NCI-H526 treated with DMSO at 0.1 percent for 48 hours (cell line): Measurements from ENCODE around the gene HDAC9.
"Not testable (repeated sequence)": the region's sequence is repeated elsewhere in the genome, so short reads cannot be mapped to it uniquely, and the experiment has no call there.

ENCODE experiments used
- DNase-seq: peaks from one replicate; lab custom pipeline; 2025; lab: John Stamatoyannopoulos, UW

The HDAC9 gene

DNA sequence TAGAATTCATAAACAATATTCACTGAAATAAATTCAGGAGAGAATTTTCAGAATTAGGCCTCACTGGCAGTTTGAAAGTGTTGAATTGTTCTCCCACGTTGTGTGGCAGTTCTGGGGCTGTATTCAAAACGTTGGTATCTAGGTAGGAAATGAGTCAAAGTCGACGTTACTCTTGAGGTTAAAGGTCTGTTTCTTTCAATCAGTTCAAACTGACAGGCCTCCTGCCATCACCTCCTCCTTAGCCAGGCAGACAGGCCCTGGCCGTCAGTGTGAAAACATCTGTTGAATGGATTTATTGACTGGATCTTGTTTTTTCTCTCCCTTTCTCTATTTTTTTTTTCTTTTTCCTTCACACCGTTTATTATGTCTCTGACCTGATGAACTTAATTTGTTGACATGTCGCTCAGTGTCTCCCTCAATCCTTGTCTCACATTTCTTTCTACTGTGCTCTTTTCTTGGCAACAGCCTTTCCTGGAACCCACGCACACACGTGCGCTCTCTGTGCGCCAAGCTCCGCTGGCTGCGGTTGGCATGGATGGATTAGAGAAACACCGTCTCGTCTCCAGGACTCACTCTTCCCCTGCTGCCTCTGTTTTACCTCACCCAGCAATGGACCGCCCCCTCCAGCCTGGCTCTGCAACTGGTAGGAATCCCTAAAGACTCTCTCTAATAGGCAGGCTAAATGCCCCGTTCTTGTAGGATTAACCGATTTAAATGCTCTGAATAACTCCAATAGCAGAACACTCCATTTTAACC is 231.7 kb downstream of the HDAC9 start:
- no peak for DNase-seq

DNA sequence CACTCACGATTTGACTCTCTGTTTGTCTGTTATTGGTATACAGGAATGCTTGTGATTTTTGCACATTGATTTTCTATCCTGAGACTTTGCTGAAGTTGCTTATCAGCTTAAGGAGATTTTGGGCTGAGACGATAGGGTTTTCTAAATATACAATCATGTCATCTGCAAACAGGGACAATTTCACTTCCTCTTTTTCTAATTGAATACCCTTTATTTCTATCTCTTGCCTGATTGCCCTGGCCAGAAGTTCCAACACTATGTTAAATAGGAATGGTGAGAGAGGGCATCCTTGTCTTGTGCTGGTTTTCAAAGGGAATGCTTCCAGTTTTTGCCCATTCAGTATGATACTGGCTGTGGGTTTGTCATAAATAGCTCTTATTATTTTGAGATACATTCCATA is 240.5 kb downstream of the HDAC9 start:
- not testable (repeated sequence) for DNase-seq

DNA sequence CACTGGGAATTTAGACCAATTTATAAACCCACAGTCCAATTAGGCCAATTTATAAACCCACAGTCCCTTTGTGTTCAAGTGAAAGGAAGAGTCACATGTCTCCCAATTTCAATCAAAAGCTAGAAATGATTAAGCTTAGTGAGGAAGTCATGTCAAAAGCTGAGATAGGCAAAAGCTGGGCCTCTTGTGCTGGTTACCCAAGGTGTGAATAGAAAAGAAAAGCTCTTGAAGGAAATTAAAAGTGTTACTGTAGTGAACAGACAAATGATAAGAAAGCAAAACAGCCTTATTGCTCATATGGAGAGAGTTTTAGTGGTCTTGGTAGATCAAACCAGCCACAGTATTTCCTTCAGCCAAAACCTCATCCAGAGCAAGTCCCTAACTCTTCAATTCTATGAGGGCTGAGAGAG is 245.0 kb downstream of the HDAC9 start:
- DNase-seq: no peak

DNA sequence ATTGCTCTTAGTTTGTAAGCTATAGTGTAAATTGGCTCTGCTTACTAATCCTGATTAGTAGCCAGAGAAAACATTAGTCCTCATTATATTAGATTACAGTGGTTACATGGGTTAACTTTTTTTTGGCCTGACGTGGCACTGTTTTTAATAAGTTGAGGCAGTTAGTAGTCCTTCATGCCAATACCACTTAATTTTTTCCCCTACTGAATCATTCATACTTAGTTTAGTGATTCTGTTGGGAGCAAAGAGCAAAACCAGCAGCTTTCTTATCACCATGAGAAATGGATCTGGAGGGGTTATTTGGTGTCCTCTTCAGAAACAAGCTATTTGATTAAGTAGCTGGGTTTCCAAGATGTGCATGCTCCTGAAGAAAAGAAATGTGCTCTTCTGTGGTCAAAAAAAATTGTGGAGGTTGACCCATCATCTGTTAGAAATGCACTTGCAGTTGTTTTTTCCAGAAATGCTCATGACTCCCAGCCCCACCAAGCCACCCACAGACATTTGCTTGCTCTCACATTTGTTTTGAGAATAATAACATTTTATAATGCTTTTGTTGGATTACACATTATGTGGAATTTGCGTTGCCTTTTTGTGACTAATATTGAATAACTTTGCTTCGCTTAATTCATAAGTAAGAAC is 258.5 kb downstream of the HDAC9 start:
- no peak for DNase-seq

DNA sequence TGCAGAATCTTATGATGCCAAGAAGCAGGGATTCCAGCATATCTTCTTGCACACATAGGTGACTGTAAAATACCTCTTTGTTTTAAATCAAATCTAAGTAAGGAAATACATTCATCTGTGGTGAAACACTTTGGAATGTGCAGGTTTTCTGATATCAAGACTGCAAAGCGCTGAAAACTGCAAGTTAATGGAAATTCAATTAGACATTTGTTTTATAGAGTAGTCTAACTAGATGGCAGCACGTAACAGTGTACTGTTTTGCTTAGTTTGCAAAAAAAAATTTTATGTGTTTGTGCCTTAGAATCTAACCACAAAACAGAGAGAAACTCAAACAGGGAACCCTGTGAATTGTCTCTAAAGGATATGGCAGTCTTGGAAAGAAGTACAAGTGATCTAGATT is 259.2 kb downstream of the HDAC9 start:
- DNase-seq: no peak

DNA sequence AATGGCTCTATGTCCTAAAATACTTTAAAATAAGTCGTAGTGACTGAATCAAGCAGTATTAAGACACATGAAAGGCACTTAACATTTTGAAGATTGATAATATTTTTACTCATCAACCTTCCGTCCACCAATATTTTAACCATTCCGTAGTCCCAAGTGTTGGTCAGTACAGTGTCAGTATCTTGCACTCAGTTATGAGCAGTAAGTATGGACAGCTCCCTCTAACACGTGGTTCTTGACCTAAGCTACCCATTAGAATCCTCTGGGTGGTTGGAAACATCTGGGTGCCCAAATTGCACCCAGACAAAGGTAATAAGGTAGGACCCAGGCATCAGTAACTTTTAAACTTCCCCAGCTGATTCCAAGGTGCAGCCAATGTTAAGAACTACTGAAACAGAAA is 260.2 kb downstream of the HDAC9 start:
- DNase-seq: no peak

DNA sequence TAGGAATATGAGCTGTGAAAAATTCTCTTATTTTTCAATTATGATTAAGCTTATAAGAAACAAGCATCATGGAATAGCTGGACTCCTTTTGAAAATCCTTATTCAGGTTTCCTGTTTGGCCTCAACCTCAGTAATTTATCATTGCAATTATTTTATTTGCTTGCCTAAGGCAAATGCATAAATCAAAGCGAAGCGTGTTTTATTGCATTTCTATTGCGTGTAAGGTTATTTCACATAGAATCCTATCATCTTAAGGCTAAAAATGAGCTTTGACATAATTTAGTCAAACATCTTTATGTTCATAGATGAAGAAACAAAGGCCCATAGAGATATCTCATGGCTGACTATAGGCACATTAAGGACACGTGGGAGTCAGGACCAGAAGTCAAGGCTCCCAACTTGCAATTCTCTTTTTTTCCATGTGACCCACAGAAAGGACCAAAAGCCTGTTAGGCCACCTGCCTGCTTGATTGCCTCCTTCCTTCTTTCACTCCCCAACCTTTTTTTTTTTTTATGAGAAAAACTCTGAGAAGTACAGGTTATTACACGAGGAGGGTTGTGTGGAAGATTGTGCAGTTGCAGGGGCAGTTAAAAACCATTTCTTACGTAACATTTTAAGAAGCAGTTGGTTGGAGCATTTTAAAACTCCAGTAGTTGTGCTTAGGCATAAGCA is 261.0 kb downstream of the HDAC9 start:
- no peak for DNase-seq

DNA sequence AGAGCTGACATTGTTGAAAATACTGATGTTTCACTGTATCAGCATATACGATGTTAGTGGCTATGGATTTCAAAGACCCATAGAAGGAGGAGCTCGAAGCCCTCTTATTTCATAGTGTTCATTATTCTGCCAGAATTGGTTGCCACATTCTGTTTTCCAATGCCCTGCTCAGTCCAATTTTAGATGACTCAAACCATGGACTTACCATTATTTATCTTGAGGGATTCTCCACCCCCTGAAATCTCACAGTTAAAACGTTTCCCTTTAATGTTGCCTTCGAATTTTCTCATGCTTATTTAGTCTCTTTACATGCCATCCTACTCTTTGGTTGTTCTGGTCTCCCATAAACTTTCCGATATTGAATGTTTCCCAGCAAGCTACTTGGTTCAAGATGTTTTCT is 264.5 kb downstream of the HDAC9 start:
- DNase-seq: no peak

DNA sequence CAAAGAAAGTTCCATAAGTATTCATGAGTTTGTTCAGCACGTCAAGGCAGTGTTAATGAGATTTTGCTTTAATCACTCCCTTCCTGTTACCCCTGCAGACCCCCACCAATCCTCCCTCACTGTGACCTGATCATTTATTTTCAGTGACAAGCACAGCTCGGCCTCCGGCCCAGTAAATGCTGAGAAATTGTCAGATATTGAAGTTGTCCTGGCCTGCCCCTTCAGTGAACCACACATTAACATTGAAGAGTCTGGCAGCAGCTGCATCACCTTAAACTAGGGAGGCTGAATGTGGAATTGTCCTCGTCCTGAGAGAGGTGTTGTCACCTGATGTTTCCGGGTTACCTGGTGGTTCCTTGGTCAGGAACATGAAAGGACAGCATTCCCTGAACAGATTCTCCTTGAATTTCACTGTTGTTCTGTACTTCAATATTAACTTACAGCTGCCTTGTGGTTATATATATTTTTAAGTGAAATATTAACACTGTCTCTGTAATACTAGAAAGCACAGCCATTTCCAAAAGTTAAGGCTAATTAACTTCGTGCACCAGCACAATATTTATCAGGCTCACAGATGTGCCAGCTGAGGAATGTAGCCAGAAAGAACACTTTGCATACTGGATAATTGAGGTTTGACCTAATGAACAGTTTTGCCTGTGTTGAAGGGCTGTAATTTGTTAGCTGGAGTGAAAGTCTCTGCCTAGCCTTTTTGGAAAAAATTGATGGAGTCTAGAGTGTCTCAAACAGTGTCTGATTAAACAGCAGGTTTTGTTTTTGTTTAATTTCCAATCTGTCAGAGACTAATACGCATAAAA is 265.3 kb downstream of the HDAC9 start:
- DNase-seq: no peak

DNA sequence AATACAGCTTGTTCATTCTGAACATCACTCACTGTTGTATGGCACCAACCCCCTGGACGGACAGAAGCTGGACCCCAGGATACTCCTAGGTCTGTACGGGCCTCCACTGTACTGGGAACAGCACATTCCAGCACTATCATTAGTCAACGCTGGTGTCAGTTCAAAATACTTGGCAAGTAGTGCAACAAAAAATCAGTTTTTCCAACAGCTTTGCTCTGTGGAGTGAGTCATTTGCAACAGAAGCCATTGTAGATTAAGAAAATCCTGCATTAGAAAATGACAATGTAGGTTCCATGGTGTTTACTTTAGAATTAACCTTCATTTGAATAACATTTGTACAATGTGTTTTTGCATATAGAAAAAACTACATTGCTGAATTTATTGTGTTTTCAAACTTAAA is 266.6 kb downstream of the HDAC9 start:
- no peak for DNase-seq

DNA sequence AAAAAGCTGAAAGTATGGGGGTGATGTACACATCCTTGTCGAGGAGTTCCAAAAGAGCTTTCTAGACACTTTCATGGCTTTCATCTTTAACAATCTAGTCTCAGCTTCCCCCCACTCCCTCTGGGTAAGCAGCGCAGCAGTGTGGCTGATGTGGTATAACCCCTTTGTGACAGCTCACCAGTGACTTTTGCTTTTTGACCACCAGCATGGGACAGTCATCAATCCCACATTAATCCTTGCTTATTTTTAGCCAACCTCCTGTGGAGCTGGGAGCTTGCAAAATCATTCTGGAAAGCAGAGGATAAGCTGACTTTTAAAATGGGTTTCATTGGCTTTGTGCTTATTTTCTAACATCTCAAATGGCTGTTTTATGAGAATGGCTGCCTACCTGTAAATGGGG is 272.7 kb downstream of the HDAC9 start:
- DNase-seq: no peak

DNA sequence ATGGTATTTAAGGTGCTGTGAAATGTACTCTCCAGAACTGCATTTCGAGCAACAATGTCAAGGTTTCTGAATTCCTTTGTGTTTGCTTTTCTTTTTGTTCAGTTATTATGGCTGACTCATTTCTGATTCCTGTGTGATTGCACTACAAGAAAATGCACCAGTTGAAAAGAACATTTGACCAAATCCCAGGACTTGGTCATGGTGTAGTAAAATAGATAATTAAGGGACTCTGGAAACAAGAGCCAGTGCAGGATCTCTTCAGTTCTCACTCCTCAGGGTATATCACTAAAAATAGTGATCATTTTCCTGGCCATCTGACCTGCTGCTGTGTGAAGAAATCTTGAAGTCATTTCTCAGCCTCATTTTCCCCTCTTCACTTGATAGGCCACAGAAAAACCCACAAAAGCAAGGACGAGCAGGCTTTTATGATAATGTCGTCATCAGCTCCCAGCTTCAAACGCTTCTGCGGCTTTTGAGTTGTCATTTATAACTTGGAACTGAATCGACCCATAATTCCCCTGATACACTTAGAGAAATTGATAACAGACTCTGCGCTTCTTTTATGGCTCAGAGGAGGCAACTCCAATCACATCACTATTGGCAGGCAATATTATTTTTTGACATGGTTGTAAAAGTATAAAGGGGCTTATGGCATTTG is 274.7 kb downstream of the HDAC9 start:
- no peak for DNase-seq

DNA sequence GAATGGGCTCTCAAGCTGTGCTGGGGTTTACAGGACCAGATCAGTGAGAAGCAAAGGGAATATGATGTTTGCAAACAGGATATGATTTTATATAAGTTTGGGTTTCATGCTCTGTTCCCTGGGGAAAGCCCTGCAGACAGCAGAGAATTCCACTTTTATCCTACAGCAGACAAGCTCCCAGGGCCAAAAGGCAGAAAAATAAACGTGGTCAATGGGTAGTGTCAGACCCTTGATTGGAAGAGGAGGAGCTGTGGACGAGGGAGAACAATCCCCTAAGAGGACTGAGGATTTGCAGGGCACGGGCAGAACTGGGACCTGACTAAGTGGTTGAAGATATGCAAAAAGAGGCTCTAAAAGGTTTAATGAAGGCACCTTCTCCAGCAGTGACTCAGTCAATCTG is 275.3 kb downstream of the HDAC9 start:
- DNase-seq: no peak

DNA sequence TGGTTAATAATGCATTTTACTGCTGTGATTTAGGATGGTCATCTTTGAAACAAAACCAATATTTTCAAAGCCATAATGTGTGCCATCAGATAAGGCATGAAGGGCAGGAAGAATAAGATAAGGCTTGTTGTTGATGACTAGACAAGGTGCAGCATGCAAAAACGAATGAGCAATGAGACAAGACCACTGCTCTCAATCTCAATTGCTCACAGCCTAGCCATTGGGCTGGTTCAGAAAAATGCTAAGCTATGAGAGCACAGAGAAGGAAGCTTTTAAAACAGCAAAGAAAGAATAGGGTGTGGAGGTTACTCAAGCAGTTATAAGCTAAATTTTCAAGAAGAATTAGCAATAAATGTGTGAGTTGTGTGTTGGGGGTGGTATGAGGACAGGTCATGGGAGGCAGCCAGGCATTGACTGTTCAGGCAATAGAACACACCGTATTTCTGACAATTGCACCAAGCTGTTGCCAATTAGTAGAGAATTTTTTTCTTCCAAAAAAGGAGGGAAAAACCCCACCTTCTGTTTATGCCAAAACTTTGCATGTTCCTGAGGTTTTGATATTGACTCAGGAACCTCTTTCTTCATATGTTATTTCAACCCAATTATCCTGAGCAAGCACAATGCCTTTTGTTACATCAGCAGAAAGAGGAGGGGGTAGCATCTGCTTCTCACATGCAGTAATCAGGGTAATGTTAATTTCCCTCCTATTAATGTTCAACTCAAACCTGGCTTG is 276.5 kb downstream of the HDAC9 start:
- DNase-seq: no peak

DNA sequence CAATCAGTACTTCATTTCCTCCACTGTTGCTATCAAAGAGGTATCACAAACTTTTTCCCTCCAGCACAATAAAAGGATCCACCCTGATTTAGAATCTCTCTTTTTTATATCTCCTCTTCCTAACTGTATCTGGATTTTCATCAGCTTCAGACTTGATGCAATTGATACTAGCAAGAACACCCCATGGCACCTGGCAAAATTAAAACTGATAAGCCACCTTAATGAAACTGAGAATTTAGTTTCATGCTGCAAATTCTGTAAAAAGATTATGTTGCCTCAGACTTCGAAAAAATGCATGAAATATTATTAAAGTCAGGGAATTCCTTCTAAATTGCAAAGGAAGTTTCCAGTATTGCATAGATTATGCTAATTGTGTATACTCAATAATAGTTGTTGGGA is 277.0 kb downstream of the HDAC9 start:
- DNase-seq: no peak

DNA sequence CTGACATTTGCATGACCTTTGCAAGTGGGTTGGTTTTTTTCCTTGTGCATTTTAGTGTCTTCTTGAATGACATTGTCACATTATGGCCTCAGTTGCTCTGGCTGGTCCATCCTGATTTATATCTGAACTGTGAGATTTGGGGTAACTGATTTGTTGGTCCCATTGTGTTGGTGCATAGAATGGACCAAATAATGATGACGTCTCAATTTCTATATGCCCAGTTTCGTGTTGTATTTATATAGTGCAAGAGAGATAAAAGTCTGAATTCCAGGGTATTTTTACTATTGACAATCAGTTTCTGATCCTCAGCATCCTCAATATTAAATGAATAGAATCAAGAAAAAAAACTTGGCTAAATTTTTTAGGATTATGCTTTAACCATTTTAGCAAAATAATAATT is 281.8 kb downstream of the HDAC9 start:
- no peak for DNase-seq

DNA sequence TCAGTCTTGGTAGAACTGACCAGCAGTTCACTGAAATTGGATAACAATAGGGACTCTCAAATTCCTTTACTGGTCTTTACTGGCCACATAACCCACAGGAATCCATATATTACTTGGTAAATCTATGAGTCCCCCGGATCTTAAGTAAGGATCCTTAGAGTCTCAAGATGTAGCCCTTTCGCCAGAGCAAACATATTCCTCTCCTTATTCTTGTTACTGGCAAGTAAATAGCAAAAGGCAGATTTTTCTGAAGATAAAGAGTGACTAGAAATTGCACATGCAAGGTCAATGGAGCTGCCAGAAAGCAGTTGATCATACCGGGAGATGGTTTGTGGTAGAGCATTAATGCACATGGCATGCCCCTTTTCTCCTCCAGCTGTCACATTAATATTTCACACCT is 283.0 kb downstream of the HDAC9 start:
- no peak for DNase-seq

DNA sequence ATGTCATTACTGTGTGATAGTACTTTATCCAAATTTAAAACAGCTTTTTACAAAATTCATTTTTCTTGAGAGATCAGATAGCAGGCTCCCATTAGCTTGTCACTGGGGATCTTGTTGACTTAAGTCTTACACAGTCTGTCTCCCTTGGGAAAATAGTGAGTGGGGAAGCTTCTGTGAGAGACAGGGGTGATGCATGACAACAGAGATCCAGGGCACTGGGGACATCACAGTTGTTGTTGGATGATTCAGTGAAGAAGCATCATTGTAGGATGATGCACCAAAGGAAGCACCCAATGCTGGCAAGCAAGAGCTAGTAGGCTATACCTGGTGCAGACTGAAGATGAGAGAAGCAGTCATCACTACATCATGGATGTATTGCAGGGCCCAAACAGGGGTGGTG is 284.7 kb downstream of the HDAC9 start:
- no peak for DNase-seq

DNA sequence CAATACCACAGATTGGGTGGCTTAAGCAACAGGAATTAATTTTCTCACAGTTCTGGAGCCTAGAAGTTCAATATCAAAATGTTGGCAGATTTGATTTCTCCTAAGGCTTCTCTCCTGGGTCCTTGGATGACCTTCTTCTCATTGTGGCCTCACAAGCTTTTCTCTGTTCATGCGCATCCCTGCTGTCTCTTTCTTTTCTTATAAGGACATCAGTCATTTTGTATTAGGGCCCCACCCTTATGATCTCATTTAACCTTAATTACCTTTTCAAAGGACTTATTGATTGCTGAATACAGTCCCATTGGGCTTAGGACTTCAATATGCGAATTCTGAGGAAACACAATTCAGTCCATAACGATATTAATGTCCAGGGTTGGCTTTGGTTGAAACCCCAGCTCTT is 285.4 kb downstream of the HDAC9 start:
- no peak for DNase-seq

DNA sequence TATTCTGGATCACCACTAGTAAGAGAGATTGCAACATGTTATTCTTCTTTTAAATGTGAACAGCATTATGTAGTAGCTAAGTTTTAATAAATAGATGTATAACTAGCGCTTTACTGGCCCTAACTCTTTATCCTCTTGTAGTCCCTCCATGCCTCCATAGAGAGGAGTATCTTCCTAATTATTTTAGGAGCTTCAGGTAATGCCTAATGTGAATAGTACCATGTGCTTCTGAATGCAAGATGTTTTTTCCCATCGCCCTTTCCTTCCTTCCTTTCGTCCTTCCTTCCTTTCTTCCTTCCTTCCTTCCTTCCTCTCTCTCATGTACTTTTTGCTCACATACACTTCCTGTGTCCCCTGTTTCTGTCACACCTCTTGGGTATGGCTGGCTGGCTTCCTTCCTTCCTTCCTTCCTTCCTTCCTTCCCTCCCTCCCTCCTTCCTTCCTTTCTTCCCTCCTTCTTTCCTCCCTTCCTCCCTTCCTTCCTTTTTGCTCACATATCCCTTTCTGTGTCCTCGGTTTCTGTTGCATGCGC is 290.7 kb downstream of the HDAC9 start:
- no peak for DNase-seq

DNA sequence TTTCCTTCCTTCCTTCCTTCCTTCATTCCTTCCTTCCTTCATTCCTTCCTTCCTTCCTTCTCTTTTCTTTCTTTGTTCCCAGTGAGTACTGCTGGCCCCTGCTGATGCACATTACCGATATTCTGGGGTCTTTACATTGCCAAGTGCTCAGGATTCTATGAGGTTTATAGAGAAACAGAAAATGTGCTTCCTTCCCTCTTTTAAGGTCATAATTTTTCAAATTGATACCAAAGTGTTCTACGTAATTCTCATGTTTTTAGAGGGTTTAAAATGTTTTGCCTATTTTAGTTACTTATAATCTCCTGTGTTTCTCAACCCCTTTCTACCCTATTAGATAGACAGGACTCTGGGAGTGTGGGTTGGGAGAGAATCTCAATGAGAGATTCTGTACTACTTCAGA is 291.2 kb downstream of the HDAC9 start:
- no peak for DNase-seq
